ENCODE results near the gene ZNF236. TPM values are rescaled to one million over a fixed set of nuclear protein-coding genes. Genes with fewer than 3 reads are reported as not detected.

The ZNF236 gene
- total and polyA plus RNA-seq, 10 of the 15 experiments (the other 5 are each of a cell fraction or from before 2014, with no cell fraction given), result 1.0 to 14.4 (median 5.9) TPM

GRCh38 chr18:76975577-76976110, 153.3 kb downstream of the ZNF236 start:
- H4K20me1 ChIP-seq (ENCODE audit: control insufficient read depth, insufficient read depth), result no peaks in the 10 kb centered on the region
- no peak overlapping the region for H3K27ac ChIP-seq (ENCODE audit: control insufficient read depth, insufficient read depth)
- H3K9ac ChIP-seq (ENCODE audit: control insufficient read depth, insufficient read depth, low read length), result no peak overlapping the region
- H3K27me3 ChIP-seq (replicated peaks in 1 of 2; ENCODE audit: control insufficient read depth in 2 of 2, insufficient read depth in 2 of 2, low read length in 1 of 2), result no peaks in the 10 kb centered on the region
- WGBS (ENCODE audit: insufficient coverage, insufficient replicate concordance, low lambda C conversion rate, missing lambda C conversion rate), result 68% methylated on average over 14 of the region's 14 CpGs
- FAIRE-seq (no peak), DNase-seq (ENCODE audit: low read depth, low spot score) (no peak), ATAC-seq (no peak)
- H3K4me1 ChIP-seq (ENCODE audit: control insufficient read depth, insufficient read depth, low read length), result peaks cover 2% of the 10 kb centered on the region
- no peak overlapping the region for H2AFZ ChIP-seq (ENCODE audit: control insufficient read depth, low read depth, low read length)
- ChIA-PET CTCF (interaction anchor here (0.9 to 12.7 kb wide), 4 partner anchors 8 to 173 kb away, joined by 4 to 208 read pairs (median 6); no protein-coding TSS in a partner anchor), POLR2A (interaction anchor here (0.9 kb wide), 1 partner anchor 10 kb away, joined by 3 read pairs; no protein-coding TSS in a partner anchor), SMC1A (ENCODE audit: uncharacterized antibody, unreplicated experiment) (interaction anchor here (0.6 to 1.9 kb wide), 3 partner anchors 8 to 17 kb away, joined by 3 to 4 read pairs (median 3); no protein-coding TSS in a partner anchor), RAD21 (ENCODE audit: unreplicated experiment) (interaction anchor here (1.5 kb wide), 1 partner anchor 10 kb away, joined by 4 read pairs; no protein-coding TSS in a partner anchor)
- in situ Hi-C loops (cut with MboI) (no loop called here), intact Hi-C loops (cut with micrococcal nuclease; ENCODE audit: unreplicated experiment) (no loop called here)
- TF ChIP-seq RAD21 (IDR thresholded peaks at IDR 0.05; ENCODE audit: insufficient read depth, low read depth, low read length), result no peak
- TF ChIP-seq TCF7 (IDR thresholded peaks at IDR 0.05; ENCODE audit: borderline replicate concordance), result no peak
- TF ChIP-seq ASH2L (IDR thresholded peaks at IDR 0.05; ENCODE audit: borderline replicate concordance, low read depth), result no peak
- TF ChIP-seq HDGF (IDR thresholded peaks at IDR 0.05), result no peak
- no peak for TF ChIP-seq SMAD1 (IDR thresholded peaks at IDR 0.05; ENCODE audit: low read depth, partially characterized antibody)
- TF ChIP-seq MEF2B (IDR thresholded peaks at IDR 0.05; ENCODE audit: partially characterized antibody, poor library complexity, severe bottlenecking), result no peak
- TF ChIP-seq POLR2A (IDR thresholded peaks at IDR 0.05; ENCODE audit: low read depth, low read length), result no peak
- no peak for TF ChIP-seq TBL1XR1 (IDR thresholded peaks at IDR 0.05; ENCODE audit: low read depth, low read length)
- no peak for TF ChIP-seq BRCA1 (IDR thresholded peaks at IDR 0.05; ENCODE audit: low read depth, low read length)
- no peak for TF ChIP-seq EED (IDR thresholded peaks at IDR 0.05; ENCODE audit: low read depth)
- no peak for TF ChIP-seq GABPA (IDR thresholded peaks at IDR 0.05; ENCODE audit: low read depth)
- no peak for TF ChIP-seq NBN (IDR thresholded peaks at IDR 0.05)
- TF ChIP-seq ZNF592 (IDR thresholded peaks at IDR 0.05), result no peak
- BruUV-seq (replicated peaks), result no TSS peak
- H3K36me3 ChIP-seq (ENCODE audit: control insufficient read depth in 2 of 2, insufficient read depth in 2 of 2, low read length in 1 of 2), result peaks cover 0 to 2% of the 10 kb centered on the region in 2 experiments; a peak in 1 of 4 replicates
- no peak overlapping the region for H3K4me2 ChIP-seq (ENCODE audit: control insufficient read depth, insufficient read depth)
- H3K79me2 ChIP-seq (ENCODE audit: control insufficient read depth, insufficient read depth, low read length), result no peaks in the 10 kb centered on the region
- H3K4me3 ChIP-seq, result no peak overlapping the region
- no peaks in the 10 kb centered on the region for H3K9me3 ChIP-seq (replicated peaks; ENCODE audit: control insufficient read depth, insufficient read depth, low read length)
